Measurements from ENCODE around the gene LIX1L. TPM values are rescaled to one million over a fixed set of nuclear protein-coding genes. Genes with fewer than 3 reads are reported as not detected.

The LIX1L gene
- total and polyA plus RNA-seq, 2 of the 13 experiments (the other 11 are each of a cell fraction or from before 2014, with no cell fraction given), result 8.1 to 24.9 TPM

DNA sequence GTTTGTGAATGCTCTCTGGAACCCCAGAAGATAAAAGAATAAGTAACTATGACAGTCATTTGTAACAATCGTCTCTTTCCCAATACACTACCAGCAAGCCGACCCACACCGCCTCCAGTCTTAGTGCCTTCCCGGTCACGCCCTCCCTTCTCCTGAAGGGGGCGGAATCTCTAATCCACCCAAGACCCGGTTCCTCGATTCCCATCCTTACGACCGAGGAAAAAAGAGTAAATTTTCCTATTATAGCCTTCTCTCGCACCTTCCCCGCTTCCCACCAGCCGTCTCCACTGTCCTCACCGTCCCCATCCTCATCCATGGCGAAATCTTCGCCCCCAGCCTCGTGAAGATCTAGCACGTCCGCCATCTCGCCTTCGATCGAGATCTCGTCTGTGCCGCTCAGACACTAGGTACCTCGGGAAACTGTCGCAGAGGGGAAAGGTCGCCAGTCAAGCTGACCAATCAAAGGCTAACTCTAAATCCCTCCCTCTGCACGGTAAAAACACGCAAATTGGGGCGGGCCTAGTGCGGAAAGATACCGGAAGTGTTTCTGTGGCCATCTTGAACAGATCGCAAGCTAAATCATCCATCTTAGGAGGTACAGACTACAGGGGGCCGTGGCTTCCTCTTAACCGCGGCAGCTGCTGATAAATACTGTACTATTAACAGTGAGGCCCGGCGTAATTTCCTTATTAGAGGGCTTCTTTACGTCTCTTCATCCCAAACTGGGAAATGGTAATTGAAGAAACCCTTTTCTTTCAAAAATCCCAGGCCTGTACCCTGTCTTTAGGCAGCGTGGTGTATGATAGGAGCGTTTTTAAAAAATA lies 30.5 kb downstream of the LIX1L start, which contains the start of gene RBM8A (continued):
- TF ChIP-seq, protein P1, sequence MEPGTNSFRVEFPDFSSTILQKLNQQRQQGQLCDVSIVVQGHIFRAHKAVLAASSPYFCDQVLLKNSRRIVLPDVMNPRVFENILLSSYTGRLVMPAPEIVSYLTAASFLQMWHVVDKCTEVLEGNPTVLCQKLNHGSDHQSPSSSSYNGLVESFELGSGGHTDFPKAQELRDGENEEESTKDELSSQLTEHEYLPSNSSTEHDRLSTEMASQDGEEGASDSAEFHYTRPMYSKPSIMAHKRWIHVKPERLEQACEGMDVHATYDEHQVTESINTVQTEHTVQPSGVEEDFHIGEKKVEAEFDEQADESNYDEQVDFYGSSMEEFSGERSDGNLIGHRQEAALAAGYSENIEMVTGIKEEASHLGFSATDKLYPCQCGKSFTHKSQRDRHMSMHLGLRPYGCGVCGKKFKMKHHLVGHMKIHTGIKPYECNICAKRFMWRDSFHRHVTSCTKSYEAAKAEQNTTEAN (CRISPR knock-in tag; conservative IDR thresholded peaks at IDR 0.05), result no peak
- TF ChIP-seq, protein P2, sequence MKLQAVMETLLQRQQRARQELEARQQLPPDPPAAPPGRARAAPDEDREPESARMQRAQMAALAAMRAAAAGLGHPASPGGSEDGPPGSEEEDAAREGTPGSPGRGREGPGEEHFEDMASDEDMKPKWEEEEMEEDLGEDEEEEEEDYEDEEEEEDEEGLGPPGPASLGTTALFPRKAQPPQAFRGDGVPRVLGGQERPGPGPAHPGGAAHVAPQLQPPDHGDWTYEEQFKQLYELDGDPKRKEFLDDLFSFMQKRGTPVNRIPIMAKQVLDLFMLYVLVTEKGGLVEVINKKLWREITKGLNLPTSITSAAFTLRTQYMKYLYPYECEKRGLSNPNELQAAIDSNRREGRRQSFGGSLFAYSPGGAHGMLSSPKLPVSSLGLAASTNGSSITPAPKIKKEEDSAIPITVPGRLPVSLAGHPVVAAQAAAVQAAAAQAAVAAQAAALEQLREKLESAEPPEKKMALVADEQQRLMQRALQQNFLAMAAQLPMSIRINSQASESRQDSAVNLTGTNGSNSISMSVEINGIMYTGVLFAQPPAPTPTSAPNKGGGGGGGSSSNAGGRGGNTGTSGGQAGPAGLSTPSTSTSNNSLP (IDR thresholded peaks at IDR 0.05; ENCODE audit: low read depth, low read length), result no peak; the same call in 1 of the 2 replicates
- TF ChIP-seq ADNP (CRISPR knock-in tag; IDR thresholded peaks at IDR 0.05) (no peak), RNF2 (conservative IDR thresholded peaks at IDR 0.05; ENCODE audit: low read depth) (peak; percentile 58; the same call in 1 of the 2 replicates), ZFYVE20 (CRISPR knock-in tag; IDR thresholded peaks at IDR 0.05; ENCODE audit: borderline replicate concordance, low read depth) (no peak), MIER2 (CRISPR knock-in tag; IDR thresholded peaks at IDR 0.05) (no peak), ZNF564 (CRISPR knock-in tag; IDR thresholded peaks at IDR 0.05) (no peak), HNRNPK (IDR thresholded peaks at IDR 0.05; ENCODE audit: low read depth, low read length, poor library complexity, severe bottlenecking) (no peak), NFYB (CRISPR knock-in tag; IDR thresholded peaks at IDR 0.05) (peak; percentile 87), TSC22D2 (CRISPR knock-in tag; IDR thresholded peaks at IDR 0.05; ENCODE audit: borderline replicate concordance) (no peak; the same call in 1 of the 2 replicates), ZNF747 (CRISPR knock-in tag; IDR thresholded peaks at IDR 0.05; ENCODE audit: borderline replicate concordance) (peak; percentile 32; the same call in 1 of the 2 replicates), FOXC1 (CRISPR knock-in tag; IDR thresholded peaks at IDR 0.05; ENCODE audit: borderline replicate concordance) (no peak), ZNF563 (CRISPR knock-in tag; IDR thresholded peaks at IDR 0.05) (no peak), KLF15 (CRISPR knock-in tag; IDR thresholded peaks at IDR 0.05; ENCODE audit: borderline replicate concordance) (no peak), NFYC (CRISPR knock-in tag; IDR thresholded peaks at IDR 0.05) (peak; percentile 92)
- TF ChIP-seq, protein P3, sequence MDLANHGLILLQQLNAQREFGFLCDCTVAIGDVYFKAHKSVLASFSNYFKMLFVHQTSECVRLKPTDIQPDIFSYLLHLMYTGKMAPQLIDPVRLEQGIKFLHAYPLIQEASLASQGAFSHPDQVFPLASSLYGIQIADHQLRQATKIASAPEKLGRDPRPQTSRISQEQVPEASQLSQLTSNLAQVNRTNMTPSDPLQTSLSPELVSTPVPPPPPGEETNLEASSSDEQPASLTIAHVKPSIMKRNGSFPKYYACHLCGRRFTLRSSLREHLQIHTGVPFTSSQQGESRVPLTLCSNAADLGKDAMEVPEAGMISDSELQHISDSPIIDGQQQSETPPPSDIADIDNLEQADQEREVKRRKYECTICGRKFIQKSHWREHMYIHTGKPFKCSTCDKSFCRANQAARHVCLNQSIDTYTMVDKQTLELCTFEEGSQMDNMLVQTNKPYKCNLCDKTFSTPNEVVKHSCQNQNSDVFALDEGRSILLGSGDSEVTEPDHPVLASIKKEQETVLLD (CRISPR knock-in tag; IDR thresholded peaks at IDR 0.05; ENCODE audit: low read depth), result 0 out of 2 replicates have a peak, but pooled peaks have one; percentile 33
- TF ChIP-seq, protein P4, sequence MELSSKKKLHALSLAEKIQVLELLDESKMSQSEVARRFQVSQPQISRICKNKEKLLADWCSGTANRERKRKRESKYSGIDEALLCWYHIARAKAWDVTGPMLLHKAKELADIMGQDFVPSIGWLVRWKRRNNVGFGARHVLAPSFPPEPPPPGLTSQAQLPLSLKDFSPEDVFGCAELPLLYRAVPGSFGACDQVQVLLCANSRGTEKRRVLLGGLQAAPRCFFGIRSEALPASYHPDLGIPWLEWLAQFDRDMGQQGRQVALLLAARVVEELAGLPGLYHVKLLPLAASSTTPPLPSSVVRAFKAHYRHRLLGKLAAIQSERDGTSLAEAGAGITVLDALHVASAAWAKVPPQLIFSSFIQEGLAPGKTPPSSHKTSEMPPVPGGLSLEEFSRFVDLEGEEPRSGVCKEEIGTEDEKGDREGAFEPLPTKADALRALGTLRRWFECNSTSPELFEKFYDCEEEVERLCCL (CRISPR knock-in tag; IDR thresholded peaks at IDR 0.05; ENCODE audit: borderline replicate concordance), result no peak
- TF ChIP-seq, protein P5, sequence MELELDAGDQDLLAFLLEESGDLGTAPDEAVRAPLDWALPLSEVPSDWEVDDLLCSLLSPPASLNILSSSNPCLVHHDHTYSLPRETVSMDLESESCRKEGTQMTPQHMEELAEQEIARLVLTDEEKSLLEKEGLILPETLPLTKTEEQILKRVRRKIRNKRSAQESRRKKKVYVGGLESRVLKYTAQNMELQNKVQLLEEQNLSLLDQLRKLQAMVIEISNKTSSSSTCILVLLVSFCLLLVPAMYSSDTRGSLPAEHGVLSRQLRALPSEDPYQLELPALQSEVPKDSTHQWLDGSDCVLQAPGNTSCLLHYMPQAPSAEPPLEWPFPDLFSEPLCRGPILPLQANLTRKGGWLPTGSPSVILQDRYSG (CRISPR knock-in tag; IDR thresholded peaks at IDR 0.05), result no peak
- TF ChIP-seq, protein P6, sequence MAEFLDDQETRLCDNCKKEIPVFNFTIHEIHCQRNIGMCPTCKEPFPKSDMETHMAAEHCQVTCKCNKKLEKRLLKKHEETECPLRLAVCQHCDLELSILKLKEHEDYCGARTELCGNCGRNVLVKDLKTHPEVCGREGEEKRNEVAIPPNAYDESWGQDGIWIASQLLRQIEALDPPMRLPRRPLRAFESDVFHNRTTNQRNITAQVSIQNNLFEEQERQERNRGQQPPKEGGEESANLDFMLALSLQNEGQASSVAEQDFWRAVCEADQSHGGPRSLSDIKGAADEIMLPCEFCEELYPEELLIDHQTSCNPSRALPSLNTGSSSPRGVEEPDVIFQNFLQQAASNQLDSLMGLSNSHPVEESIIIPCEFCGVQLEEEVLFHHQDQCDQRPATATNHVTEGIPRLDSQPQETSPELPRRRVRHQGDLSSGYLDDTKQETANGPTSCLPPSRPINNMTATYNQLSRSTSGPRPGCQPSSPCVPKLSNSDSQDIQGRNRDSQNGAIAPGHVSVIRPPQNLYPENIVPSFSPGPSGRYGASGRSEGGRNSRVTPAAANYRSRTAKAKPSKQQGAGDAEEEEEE (CRISPR knock-in tag; IDR thresholded peaks at IDR 0.05; ENCODE audit: borderline replicate concordance), result peak; percentile 82; the same call in 1 of the 2 replicates

Measured in HepG2 (cell line).